Stimulated activated CD4-positive, alpha-beta T cell treated with anti-CD3 and anti-CD28 coated beads, Interleukin-1b, Interleukin-23, amount 100 ng/mL, for 24 hours (primary cell): Measurements from ENCODE around the gene RYK.

ENCODE experiments used
- DNase-seq, 4 experiments: peaks; one replicate each; pipeline ENCODE4 v3.0.0-alpha.2; 2020; ENCODE audit warnings: low read depth in 4 of 4, low spot score in 1 of 4

RYK gene

DNA sequence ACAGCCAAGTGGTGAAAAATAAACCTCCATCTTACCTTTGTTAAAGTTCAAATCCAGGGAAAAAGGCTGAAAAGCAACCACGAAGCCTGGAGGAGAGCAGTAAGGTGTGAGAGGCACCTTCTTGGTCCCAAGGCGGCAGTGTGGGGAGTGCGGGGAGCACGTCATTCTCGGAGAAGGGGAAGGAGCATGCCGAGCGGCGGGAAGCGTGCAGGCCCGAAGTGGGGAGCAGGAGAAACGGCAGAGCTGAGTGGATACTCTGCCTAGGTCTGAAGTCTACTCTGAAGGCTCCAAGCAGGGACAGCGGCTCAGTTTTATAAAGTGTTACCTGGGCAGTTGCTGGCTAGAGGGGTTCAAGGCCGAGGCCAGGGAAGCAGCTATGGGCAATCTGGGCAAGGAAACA is 96.9 kb downstream of the RYK start:
- no peak for DNase-seq

DNA sequence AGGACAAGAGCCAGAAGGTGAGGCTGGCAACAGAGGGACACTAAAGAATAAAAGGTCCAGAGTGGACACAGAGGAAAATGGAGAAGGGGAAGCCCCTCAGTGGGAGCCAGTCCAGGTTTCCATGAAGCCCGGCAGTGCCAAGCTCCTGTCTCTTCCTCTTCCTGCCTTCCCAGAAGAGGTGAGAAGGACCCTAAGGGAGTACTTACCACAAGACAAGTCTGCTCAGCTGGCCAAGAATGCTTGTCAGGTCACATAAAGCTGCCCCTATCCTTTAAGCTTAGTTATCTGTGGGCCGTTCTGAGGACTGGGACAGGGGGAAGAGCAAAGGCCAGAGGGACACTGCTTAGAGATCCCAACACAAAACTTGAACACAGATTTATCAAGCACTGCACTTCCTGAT is 100.2 kb downstream of the RYK start:
- no peak for DNase-seq

DNA sequence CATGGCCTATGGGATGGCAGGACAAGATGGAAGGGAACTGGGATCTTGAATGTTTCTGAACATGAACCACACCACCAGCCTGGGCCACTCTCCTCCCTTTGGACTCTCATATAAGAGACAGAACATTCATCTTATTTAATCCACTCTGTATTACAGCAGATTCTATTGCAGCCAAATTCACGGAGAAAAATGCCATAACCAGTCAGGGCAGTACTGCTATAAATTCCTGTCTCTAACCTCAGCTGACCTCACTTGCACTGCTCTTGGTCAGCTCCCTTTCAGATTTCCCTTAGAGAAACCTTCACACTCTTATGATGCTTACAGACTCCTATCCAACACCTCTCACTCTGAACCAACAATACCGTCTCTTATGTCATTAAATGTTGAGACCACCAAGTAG is 101.4 kb downstream of the RYK start:
- no peak for DNase-seq

DNA sequence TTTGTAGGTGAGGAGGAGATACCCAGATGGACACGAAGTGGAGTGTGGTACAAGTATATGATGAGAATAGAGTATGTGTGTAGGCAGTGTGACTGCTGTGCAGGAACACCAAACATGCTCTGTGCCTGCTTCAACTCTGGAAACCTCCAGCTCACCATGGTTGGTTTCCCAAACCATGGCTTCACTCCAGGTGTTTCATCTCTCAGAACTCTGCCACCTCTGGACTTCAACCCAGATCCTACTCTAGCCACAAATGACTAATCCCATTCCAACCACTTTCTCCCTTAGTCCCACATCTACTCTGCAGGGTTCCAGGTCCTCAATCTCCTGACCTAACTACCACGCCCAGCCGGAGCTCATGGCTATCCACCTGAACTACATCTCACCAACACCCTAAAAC is 102.1 kb downstream of the RYK start:
- DNase-seq, result no peak

DNA sequence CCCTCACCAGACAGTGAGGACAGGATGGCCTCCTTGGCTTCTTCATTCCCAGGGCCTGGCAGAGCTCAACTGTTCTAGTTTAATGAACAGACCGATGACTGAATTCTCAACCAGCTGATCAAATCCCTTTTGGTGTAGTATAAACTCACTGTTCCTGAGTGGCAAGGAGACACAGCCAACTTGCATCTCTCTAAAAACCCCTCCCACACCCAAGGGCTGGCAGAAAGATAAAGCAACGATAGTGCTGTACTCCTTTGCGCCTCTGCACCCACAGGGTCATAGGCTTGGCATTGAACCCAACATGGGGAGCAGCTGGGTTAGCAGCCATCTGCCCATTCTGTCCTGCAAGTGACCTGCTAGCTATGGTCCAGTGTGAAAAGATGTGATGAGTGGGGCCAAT is 103.2 kb downstream of the RYK start:
- no peak for DNase-seq

DNA sequence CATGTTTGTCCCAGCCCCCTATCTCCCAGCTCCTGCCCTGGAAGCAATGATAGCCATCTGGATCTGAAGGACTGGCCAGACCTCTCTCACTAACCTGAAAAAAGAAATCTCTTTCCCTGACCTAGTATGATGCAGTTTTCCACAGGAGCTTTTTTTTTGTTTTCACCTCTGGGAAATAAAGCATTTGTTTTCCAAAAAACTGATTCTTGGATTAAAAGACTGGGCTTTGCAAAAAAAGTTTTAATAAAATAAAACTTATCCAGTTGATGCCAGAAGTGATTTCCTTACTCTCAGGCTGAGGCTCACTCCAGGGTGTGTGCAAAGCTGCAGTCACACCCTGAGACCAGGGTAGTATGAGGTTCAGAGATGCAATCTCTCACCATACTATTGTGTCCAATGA is 104.0 kb downstream of the RYK start:
- DNase-seq, result no peak

DNA sequence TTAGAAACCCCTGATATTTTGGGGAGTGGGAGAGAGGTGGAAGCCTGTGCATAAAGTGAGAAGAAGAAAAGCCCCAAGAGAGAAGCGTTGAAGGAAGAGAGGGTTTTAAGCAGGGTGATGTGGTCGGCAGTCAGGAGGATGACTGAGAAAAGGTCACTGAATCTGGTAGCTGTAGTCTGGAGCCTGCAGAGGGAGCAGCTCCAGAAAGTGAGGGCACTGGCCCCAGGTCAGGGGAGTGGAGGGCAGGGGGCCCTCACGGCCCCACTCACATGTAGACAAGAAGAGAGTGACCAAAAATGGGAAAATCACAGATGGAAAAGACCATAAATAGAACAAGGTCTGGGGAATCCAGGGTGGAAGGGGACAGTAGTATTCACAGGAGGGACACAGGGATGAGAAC is 105.5 kb downstream of the RYK start:
- no peak for DNase-seq

DNA sequence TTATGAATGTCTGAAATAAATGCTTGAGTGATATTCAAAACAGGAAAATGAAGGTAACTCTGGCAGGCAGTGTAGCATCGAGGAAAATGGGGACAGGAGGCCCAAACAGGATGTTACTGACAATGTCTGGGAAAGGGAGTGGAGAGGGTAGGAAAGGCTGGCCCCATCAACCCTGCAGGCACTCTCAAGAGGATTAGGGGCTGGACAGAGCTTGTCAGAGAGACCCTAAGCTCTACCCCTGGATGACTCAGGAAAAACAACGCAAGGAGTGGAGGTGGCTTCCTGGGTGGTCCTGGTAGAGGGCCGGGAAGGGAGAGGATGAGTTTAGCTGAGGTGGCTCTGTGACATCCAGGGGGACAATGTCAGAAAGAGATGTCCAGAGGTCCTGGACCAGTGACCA is 106.0 kb downstream of the RYK start:
- DNase-seq, result no peak

DNA sequence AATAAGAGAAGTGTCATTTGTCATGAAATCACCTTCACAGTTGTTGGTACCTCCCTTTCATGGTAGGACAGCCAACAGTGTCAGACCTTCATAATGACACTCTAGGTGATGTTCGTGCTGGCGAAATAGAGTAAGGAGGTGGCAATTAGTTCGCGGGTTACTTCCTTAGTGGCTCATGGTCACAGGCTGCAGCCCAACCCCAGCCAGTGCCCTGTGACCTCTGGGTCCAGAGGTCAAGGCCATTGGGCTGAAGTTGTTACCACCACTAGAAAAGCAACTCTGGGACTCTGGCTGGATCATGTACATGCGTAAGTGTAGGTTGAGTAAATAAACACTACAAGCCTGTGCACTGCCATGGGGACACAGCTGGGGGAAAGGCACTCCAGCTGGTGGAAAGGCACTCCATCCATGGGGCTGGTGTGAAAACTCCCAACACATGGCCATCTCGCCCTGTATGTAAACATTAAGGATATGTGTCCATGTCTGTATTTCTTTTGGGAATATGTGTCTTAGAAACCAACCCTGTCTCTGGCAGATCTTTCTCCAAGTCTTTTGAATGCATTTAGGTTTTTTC is 106.7 kb downstream of the RYK start:
- no peak for DNase-seq

DNA sequence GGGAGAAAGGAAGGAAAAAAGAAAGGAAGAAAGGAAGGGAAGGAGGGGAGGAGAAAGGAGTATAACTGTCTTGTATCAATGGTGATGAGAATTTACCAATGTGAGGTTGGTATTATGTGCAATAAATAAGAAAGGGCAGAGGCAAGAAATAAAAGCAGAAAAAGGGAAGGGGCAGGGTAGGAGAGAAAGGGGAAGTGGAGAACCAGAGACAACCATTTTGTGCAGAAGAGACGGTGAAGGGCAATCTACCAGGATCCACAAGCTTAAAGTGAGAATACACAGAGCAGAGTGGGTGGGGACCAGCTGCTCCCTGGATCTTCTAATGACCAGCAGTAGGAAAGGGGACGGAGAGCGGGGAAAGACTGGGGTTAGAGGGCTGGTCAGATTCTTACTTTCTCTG is 114.1 kb downstream of the RYK start:
- no peak for DNase-seq

DNA sequence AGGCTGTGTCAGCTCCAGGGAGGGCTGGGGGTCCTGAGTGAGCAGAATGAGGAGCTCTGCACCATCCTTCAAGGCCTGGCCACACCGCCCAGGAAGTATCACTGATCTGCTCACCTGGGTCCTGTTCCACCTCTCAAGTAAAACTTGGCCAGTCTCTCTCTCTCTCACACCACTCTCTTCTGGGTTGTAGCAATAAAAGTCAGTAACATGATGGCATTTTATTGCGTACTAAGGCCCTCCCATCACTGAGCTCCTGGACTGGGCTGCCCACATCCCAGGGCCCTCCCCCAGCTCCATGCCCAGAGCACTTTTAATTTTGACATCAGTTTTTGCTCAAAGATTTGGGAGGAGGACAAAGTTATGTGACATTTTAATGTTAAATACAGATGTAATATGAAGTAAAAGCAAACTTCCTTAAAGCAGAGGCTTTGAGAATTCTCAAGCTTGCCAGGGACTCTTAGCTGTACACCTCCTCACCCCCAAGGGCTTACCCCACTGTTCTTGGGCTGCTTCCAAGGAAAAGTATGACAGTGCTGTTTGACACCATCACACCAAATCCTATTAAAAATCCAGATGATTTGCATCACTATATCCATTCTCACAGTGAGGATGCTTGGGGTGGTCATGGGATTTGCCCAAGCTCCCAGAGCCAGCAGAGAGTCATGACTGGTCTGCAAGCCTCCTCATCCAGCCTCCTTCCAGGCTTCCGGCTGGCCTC is 115.8 kb downstream of the RYK start:
- no peak for DNase-seq

DNA sequence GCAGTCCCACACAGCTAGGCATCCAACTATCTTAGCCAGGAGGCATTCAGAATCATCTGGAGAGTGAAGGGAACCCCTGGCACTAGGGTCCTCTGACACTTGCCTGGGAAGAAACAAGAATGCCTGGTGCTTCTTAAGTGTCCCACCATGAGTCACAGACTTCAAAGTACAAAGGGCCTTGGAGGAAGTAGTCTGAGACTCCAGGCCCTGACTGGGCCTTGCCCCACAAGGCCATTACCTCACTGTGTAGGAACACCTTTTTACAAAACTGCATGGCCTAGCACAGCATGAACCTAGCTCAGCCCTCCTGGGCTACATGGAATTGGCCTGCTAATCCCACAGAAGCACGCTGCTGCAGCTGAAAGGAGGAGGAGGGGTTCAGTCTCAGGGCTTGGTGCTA is 116.4 kb downstream of the RYK start:
- no peak for DNase-seq

DNA sequence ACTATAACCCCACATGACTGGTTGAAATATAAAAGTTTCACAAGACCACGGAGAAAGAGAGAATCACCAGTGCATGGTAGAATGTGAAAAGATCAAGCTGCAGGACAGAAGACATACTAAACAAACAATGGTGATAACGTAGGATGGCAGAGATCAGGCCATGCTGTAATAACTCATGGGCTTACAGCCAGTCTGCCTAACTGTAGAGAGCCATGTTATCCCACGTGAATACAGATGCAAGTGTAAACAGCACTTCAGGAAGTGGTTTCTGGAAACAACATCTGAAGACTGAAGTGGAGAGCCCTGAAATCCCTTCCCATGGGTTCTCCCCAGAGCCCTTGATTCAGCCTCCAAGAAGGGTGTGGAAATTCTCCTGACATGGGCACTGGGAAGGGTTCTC is 117.7 kb downstream of the RYK start:
- DNase-seq, result no peak

DNA sequence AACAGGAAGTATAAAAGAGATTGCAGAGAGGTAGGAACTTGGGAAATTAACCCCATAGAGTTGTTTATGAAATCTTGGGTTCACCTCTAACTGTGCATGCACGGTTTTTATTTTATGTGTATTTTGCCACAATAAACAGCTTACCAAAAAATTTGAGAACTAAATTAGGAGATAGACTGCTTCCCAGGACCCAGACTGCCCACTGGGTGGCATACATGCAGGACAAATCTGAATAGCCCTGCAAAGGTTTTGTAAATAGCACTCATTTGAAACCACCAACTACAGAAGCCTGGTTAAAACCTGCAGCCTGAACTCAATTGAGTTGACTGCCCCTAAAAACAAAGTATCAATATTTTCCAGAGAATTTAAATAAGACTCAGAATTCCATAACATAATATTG is 124.5 kb downstream of the RYK start:
- no peak for DNase-seq

DNA sequence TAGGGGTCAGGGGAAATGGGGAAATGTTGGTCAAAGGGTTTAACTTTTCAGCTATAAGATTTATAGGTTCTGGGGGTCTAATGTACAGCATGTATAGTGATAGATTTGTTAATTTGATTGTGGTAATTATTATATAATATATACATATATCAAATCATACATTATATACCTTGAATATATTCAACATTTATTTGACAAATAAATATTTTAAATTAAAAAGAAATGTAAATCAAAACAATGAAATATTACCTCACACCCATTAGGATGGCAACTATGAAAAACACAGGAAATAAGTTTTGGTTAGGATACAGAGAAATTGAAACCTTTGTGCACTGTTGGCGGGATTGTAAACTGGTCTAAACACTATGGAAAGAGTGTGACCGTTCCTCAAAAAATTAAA is 135.9 kb downstream of the RYK start:
- DNase-seq, result no peak

DNA sequence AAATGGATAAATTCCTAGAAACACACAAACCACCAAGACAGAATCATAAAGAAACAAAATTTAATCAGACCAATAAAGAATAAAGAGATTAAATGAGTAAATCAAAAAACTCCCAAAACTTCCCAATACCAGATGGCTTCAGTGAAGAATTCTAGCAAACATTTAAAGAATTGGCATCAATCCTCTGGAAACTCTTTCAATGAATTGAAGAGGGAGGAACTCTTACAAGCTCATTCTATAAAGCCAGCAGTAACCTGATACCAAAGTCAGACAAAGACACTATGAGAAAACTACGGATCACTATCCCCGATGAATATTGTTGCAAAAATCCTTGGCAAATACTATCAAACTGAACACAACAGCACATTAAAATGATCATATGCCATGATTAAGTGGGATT is 139.0 kb downstream of the RYK start:
- DNase-seq, result no peak

DNA sequence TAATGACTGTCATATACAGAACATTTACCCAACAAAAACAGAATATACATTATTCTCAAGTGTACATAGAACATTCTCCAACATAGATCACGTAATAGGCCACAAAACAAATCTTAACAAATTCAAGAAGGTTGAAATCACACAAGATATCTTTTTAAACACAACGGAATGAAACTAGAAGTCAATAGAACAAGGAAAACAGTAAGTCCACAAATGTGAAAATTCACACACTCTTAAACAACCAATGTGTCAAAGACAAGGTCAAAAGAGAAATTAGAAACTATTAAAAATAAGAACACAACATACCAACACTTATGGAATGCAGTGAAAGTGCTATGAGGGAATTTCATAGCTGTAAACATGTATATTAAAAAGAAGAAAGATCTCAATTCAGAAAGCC is 139.7 kb downstream of the RYK start:
- no peak for DNase-seq
